Caco-2 (cell line): ENCODE results near the gene THG1L. TPM values are rescaled to one million over a fixed set of nuclear protein-coding genes. Genes with fewer than 3 reads are reported as not detected.
"Not testable (repeated sequence)": the region's sequence is repeated elsewhere in the genome, so short reads cannot be mapped to it uniquely, and the experiment has no call there.

Experiments
- BruUV-seq: library from RNA; stranded (reverse); fragments of 400-500 nt; replicated peaks from 2 replicates; lab custom pipeline; 2021; lab: Mats Ljungman, UMichigan
- CTCF ChIA-PET: fragments of 300-600 bp; sonication (Branson Sonifier 250); formaldehyde crosslinking; loops from one replicate; lab custom pipeline; 2022; ENCODE audit warnings: antibody characterized with exemption; lab: Charles Lee
- POLR2A ChIA-PET: fragments of 300-600 bp; sonication (Branson Sonifier 250); formaldehyde crosslinking; loops from one replicate; lab custom pipeline; 2022; ENCODE audit warnings: antibody characterized with exemption; lab: Charles Lee
- DNase-seq, 2 experiments: peaks; one replicate each; pipeline versions ENCODE4 v3.0.0 to v3.0.0-alpha.2; 2020 to 2022
- H3K27me3 ChIP-seq: replicated peaks from 2 replicates; pipeline ENCODE4 v1.6.0; 2011; ENCODE audit warnings: low read length; ENCODE audit not compliant: control insufficient read depth, insufficient read depth
- H3K36me3 ChIP-seq: 2 replicates; pipeline ENCODE4 v1.5.1; 2011; ENCODE audit warnings: low read length; ENCODE audit not compliant: control insufficient read depth, insufficient read depth
- H3K4me1 ChIP-seq: fragments of 250-450 bp; sonication (Bioruptor Pico); 2 replicates; pipeline ENCODE4 v1.5.1; 2020; ENCODE audit warnings: mild to moderate bottlenecking
- H3K4me3 ChIP-seq: 2 replicates; pipeline ENCODE4 v1.5.1; 2011; ENCODE audit warnings: low read depth, mild to moderate bottlenecking, control low read depth, low read length
- H3K9me3 ChIP-seq: fragments of 250-450 bp; sonication (Bioruptor Pico); 2 replicates; pipeline ENCODE4 v1.5.1; 2020; ENCODE audit warnings: mild to moderate bottlenecking, moderate library complexity
- H3K27ac Mint-ChIP-seq: one replicate; pipeline ENCODE4 v1.8.0; 2022; ENCODE audit warnings: mixed read lengths; ENCODE audit not compliant: unreplicated experiment
- H3K27me3 Mint-ChIP-seq: one replicate; pipeline ENCODE4 v1.8.0; 2022; ENCODE audit warnings: mixed read lengths; ENCODE audit not compliant: insufficient read depth, unreplicated experiment
- H3K36me3 Mint-ChIP-seq: one replicate; pipeline ENCODE4 v1.8.0; 2022; ENCODE audit warnings: mild to moderate bottlenecking, mixed read lengths; ENCODE audit not compliant: insufficient read depth, unreplicated experiment
- H3K4me1 Mint-ChIP-seq: one replicate; pipeline ENCODE4 v1.8.0; 2022; ENCODE audit warnings: low read depth, mixed read lengths; ENCODE audit not compliant: unreplicated experiment
- H3K4me3 Mint-ChIP-seq: one replicate; pipeline ENCODE4 v1.8.0; 2022; ENCODE audit warnings: mild to moderate bottlenecking, moderate library complexity, mixed read lengths; ENCODE audit not compliant: unreplicated experiment
- H3K9me3 Mint-ChIP-seq: one replicate; pipeline ENCODE4 v1.8.0; 2022; ENCODE audit warnings: mixed read lengths; ENCODE audit not compliant: unreplicated experiment
- CTCF ChIP-seq, 2 experiments: fragments of 200-600 bp in 1 of 2; IDR thresholded peaks; 1 replicate in 1 of 2; 2 replicates in 1 of 2; pipeline versions ENCODE4 v1.5.1 to v1.8.0; 2011 to 2022; ENCODE audit warnings: antibody characterized with exemption in 1 of 2, control low read depth in 1 of 2, inconsistent platforms in 1 of 2, low read depth in 1 of 2, low read length in 1 of 2, mild to moderate bottlenecking in 1 of 2, moderate library complexity in 1 of 2; ENCODE audit not compliant: insufficient read depth in 1 of 2, severe bottlenecking in 1 of 2, unreplicated experiment in 1 of 2
- intact Hi-C: fragments of 100-400 bp; cut with micrococcal nuclease; formaldehyde crosslinking; loops from one replicate; pipeline ENCODE4 v1.10.0; 2022; ENCODE audit not compliant: unreplicated experiment
- total RNA-seq: library from RNA; stranded (reverse); gene quantifications from 2 replicates; pipeline ENCODE4 v1.2.3, GENCODE V29; 2022

THG1L gene
- total RNA-seq, 1 experiment from 2014 or later: 19.8 TPM

- H3K4me3 ChIP-seq: no peak overlapping the region
- no peak overlapping the region for H3K27ac Mint-ChIP-seq
- no TSS peak for BruUV-seq
- no peak overlapping the region for H3K4me3 Mint-ChIP-seq
- CTCF ChIA-PET: no interaction called here
- peaks cover 5% of the 10 kb centered on the region for H3K4me1 Mint-ChIP-seq
- no peak for DNase-seq
- no peaks in the 10 kb centered on the region for H3K36me3 ChIP-seq
- intact Hi-C loops: no loop called here
- H3K4me1 ChIP-seq: 0 out of 2 replicates have a peak, but pooled peaks cover 7% of the 10 kb centered on the region
- H3K27me3 ChIP-seq: no peaks in the 10 kb centered on the region
- peaks cover 13% of the 10 kb centered on the region for H3K9me3 Mint-ChIP-seq
- H3K27me3 Mint-ChIP-seq: no peaks in the 10 kb centered on the region
- no peaks in the 10 kb centered on the region for H3K36me3 Mint-ChIP-seq
- POLR2A ChIA-PET: no interaction called here
- no peaks in the 10 kb centered on the region for H3K9me3 ChIP-seq
- no peak for TF ChIP-seq CTCF (IDR thresholded peaks at IDR 0.05; ENCODE audit: insufficient read depth in 1 of 2, low read depth in 1 of 2, low read length in 1 of 2, severe bottlenecking in 1 of 2, unreplicated experiment in 1 of 2)
Measured at GRCh38 chr5:157687198-157687554, 44.0 kb upstream of the THG1L start.

GRCh38 chr5:157689942-157690689, 41.1 kb upstream of the THG1L start:
- Mint-ChIP-seq H3K27me3 (no peaks in the 10 kb centered on the region), H3K4me3 (no peak overlapping the region), H3K4me1 (peaks cover 5% of the 10 kb centered on the region), H3K27ac (no peak overlapping the region), H3K36me3 (no peaks in the 10 kb centered on the region), H3K9me3 (peaks cover 19% of the 10 kb centered on the region)
- H3K4me3 ChIP-seq: no peak overlapping the region
- BruUV-seq: no TSS peak
- intact Hi-C loops: no loop called here
- no peak for DNase-seq
- TF ChIP-seq CTCF (IDR thresholded peaks at IDR 0.05; ENCODE audit: insufficient read depth in 1 of 2, low read depth in 1 of 2, low read length in 1 of 2, severe bottlenecking in 1 of 2, unreplicated experiment in 1 of 2): no peak
- H3K36me3 ChIP-seq: no peaks in the 10 kb centered on the region
- H3K9me3 ChIP-seq: no peaks in the 10 kb centered on the region
- ChIA-PET POLR2A (no interaction called here), CTCF (interaction anchor here (0.5 kb wide), 1 partner anchor 205 kb away, joined by 3 read pairs; no protein-coding TSS in a partner anchor)
- 0 out of 2 replicates have a peak, but pooled peaks cover 7% of the 10 kb centered on the region for H3K4me1 ChIP-seq
- no peaks in the 10 kb centered on the region for H3K27me3 ChIP-seq

GRCh38 chr5:157690690-157691433, 40.4 kb upstream of the THG1L start:
- Mint-ChIP-seq H3K27ac (peak overlapping the region; percentile 78), H3K4me3 (no peak overlapping the region), H3K4me1 (peaks cover 5% of the 10 kb centered on the region), H3K27me3 (no peaks in the 10 kb centered on the region), H3K36me3 (no peaks in the 10 kb centered on the region), H3K9me3 (peaks cover 19% of the 10 kb centered on the region)
- H3K9me3 ChIP-seq: no peaks in the 10 kb centered on the region
- ChIA-PET CTCF (interaction anchor here (0.5 kb wide), 1 partner anchor 205 kb away, joined by 3 read pairs; no protein-coding TSS in a partner anchor), POLR2A (no interaction called here)
- no peaks in the 10 kb centered on the region for H3K36me3 ChIP-seq
- no peak for DNase-seq
- 0 out of 2 replicates have a peak, but pooled peaks cover 7% of the 10 kb centered on the region for H3K4me1 ChIP-seq
- H3K4me3 ChIP-seq: no peak overlapping the region
- no peak for TF ChIP-seq CTCF (IDR thresholded peaks at IDR 0.05; ENCODE audit: insufficient read depth in 1 of 2, low read depth in 1 of 2, low read length in 1 of 2, severe bottlenecking in 1 of 2, unreplicated experiment in 1 of 2)
- no TSS peak for BruUV-seq
- H3K27me3 ChIP-seq: no peaks in the 10 kb centered on the region
- intact Hi-C loops: no loop called here

GRCh38 chr5:157693816-157694215, 37.4 kb upstream of the THG1L start:
- H3K4me1 ChIP-seq, intact Hi-C loops, H3K9me3 ChIP-seq, H3K4me3 Mint-ChIP-seq, DNase-seq, H3K4me3 ChIP-seq, H3K27me3 Mint-ChIP-seq, CTCF ChIA-PET, H3K36me3 ChIP-seq, BruUV-seq, POLR2A ChIA-PET, H3K27ac Mint-ChIP-seq, H3K36me3 Mint-ChIP-seq, H3K4me1 Mint-ChIP-seq, H3K27me3 ChIP-seq: not testable (repeated sequence)
- H3K9me3 Mint-ChIP-seq: peaks cover 19% of the 10 kb centered on the region
